Measurements from ENCODE around the gene TXLNA.

TXLNA gene

GRCh38 chr1:32215629-32216480 lies 36.4 kb downstream of the TXLNA start:
- DNase-seq (ENCODE audit: low read depth) = no peak

GRCh38 chr1:32216566-32216965 lies 37.1 kb downstream of the TXLNA start:
- DNase-seq (ENCODE audit: low read depth) = no peak

GRCh38 chr1:32219022-32219421 lies 39.5 kb downstream of the TXLNA start:
- DNase-seq (ENCODE audit: low read depth) = no peak

GRCh38 chr1:32220746-32221580 lies 41.5 kb downstream of the TXLNA start:
- DNase-seq (ENCODE audit: low read depth) = no peak

DNA sequence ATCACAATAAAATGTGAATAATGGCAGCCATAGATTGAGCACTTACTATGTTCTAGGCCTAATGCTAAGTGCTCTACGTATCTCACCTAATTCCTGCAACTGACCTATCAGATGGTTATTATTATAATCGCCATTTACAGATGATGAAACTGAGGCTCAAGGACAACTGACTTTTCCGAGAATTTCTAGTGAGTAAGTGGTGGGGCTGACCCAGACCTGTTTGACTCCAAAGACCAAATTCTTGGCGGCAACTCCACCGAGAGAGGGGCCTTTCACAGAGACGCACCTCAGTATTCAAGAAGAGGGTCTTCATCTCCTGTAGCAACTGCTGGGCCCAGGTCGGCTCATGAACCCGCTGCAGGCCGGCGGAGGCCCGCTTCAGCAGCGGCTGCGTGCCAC lies 42.1 kb downstream of the TXLNA start:
- no peak for DNase-seq (ENCODE audit: low read depth)

DNA sequence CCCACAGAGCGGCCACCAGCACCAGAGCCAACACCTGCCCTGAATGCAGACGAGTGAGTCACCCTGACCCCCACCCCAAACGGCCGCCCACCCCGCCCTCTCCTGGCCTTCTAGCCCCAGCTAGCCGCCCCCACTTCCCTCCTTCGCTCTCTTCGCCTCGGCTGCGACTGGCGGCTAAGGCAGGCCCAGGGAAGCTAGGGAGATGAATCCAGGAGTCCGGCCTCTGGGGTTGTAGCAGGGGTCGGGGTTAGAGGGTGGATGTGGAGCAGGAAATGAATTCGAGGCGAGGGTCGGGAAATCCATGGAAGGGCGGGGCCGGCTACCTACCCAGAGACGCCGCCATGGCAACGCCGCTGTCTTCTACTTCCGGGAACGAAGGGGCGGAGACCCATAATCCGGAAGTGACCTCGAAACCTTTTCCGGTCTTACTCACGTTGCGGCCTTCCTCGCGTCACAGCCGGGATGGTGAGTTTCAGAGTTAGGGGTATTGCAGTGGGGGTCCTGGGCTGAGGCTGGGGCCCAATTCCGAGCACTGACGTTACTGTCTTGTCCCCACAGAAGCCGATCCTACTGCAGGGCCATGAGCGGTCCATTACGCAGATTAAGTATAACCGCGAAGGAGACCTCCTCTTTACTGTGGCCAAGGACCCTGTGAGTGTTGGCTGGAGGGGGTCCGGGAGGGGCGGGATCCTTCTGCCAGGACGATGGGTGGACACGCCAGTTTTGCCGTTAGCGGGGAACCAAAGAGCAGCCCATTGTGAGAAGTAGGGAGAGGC lies 42.7 kb downstream of the TXLNA start, which contains the start of the genes EIF3I and TMEM234:
EIF3I (plus strand) TSS at position 428 of the 776 bp plus-strand sequence; CDS start at position 463, 35 bp downstream.
TMEM234 (minus strand) TSS at position 374 of the 776 bp plus-strand sequence; CDS start at position 343, 31 bp downstream.
- peak; percentile 79 for DNase-seq (ENCODE audit: low read depth)

- DNase-seq (ENCODE audit: low read depth) = no peak
These were observed 44.2 kb downstream of the TXLNA start for GRCh38 chr1:32223683-32224082.

DNA sequence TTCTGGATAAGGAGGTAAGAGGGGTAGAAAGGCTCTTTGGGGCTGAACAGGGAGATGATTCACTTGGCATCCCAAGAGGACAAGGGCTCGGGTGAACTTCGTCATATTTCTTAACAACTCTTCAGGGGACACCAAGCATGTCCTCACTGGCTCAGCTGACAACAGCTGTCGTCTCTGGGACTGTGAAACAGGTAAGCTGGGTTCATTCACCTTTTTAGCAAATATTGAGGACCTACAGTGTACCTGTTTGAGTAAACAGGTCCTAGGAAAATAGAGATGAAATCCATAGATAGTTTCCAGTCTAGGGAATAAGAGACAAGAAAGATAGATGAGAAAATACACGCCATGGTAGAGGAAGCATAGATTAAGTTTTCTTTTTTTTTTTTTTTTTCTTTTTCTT lies 44.8 kb downstream of the TXLNA start:
- no peak for DNase-seq (ENCODE audit: low read depth)

DNA sequence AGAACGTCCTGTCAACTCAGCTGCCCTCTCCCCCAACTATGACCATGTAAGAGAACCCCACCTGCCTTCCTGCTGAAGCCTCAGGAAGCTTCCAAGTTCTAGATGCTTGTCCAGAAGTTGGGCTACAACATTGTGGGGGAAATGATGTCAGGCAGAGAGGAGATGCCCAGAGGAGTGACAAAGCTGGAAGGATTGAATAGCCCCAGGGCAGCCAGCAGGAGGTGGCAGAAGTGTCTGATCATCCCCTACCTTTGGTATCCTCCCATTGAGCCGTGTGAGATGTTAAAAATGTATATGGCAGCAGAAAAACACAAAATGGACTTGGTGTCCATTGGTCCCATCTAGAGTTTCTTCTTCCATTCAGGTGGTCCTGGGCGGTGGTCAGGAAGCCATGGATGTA lies 49.3 kb downstream of the TXLNA start:
- DNase-seq (ENCODE audit: low read depth) = no peak

- DNase-seq (ENCODE audit: low read depth) = no peak
These were observed 52.5 kb downstream of the TXLNA start for GRCh38 chr1:32231843-32232432.

DNA sequence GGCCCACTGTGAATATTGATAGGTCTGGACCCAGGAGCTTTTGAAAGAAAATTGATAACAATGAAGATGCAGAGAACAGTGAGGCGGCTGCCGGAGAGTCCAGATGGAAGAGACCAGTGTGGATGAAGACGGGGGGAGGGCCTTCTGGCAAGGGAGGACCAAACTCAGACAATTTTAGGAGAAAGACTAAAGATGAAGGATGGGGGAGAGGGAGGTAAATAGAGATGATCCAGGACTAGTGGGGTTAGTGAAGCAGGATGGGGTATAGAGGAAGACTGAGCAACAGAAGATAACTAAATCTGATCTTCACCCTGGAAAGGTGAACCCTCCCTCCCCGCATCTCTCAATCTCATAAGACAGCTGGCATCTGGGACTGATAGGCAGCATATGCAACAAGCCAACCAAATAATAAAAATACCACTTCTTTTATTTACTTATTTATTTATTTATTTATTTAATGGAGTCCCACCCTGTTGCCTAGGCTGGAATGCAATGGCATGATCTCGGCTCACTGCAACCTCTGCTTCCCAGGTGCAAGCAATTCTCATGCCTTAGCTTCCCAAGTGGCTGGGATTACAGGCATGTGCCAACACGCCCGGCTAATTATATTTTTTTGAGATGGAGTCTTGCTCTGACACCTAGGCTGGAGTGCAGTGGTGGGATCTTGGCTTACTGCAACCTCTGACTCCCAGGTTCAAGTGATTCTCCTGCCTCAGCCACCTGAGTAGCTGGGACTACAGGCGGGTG lies 53.3 kb downstream of the TXLNA start:
- DNase-seq (ENCODE audit: low read depth) = no peak

- no peak for DNase-seq (ENCODE audit: low read depth)
These were observed 55.3 kb downstream of the TXLNA start for GRCh38 chr1:32234792-32235191.

DNA sequence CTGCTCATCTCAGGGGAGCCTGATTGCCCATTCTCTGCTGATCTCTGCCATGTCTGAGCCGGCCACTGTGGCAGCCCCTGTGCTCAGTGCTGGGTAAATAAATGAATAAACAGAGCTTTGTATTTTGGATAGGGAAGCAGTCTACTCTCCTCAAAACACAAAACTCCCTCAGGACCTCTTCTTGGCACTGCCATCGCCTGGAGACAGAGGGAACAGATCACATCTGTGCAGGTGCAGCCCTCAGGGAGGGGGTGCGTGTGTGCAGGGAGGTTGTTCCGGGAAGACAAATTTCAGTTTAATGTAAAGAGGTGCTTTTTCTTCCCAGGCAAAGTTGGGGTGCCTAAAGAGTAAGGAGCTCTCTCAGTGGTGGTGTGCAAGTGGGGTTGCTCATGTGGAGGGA lies 59.9 kb downstream of the TXLNA start:
- no peak for DNase-seq (ENCODE audit: low read depth)

GRCh38 chr1:32239790-32240139 lies 60.3 kb downstream of the TXLNA start:
- DNase-seq (ENCODE audit: low read depth) = no peak

GRCh38 chr1:32240140-32240951 lies 60.9 kb downstream of the TXLNA start:
- no peak for DNase-seq (ENCODE audit: low read depth)

GRCh38 chr1:32241001-32241763 lies 61.7 kb downstream of the TXLNA start:
- no peak for DNase-seq (ENCODE audit: low read depth)

DNA sequence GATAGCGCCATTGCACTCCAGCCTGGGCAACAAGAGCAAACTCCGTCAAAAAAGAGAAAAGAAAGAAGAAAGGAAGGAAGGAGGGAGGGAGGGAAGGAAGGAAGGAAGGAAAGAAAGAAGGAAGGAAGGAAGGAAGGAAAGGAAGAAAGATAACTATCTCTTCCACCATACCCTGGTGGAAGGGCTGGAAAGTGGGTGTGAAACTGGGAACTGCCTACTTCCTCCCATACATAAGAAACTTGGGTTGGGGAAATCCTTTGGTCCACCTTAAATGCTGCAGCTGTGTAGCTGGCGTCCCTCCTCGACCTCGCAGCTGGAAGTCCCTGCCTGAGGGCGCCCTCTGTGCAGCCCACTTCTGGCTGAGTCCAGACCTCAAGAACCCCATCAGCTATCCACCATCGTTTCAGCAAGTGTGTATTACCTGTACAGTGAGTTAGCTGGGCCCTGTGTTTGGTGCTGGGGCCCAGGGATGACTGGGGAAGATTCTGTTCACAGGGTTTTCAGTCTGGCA lies 62.9 kb downstream of the TXLNA start:
- DNase-seq (ENCODE audit: low read depth) = no peak

DNA sequence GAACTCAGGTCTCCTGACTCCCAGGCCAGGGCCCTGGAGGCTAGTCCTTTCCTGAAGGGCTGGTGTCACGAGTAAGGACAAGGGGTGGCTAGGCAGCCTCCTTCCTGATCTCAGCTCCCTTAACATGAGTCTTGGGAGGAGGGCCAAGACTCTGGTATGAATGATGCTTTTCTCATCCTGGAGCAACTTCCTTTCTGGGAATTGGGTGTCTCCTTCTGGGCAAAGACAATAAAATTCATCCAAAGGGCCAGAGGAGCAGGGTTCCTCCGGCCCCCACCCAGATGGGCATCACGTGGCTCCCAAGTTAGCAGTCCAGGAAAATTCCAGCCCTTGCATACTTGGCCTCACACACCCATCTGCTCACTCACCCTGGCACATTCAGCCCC lies 67.4 kb downstream of the TXLNA start, which contains the start of gene FAM167B:
FAM167B (plus strand) TSS at position 335 of the 386 bp plus-strand sequence. CDS start 200 bp downstream, outside the sequence.
- peak; percentile 30 for DNase-seq (ENCODE audit: low read depth)

- no peak for DNase-seq (ENCODE audit: low read depth)
These were observed 68.0 kb downstream of the TXLNA start for GRCh38 chr1:32247452-32247851.

Data from fibroblast of the conjunctiva (primary cell).